Right lobe of liver (tissue), 4 donors: ENCODE results near the gene ZFYVE19.

Source experiments
- CTCF ChIP-seq, 4 donors: fragments of 200-600 bp in 3 of 4; fragments of 450-650 bp in 1 of 4; IDR thresholded peaks; one replicate each; pipeline versions ENCODE4 v1.5.1 to v1.8.0; 2016 to 2022; ENCODE audit warnings: antibody characterized with exemption in 4 of 4, mild to moderate bottlenecking in 2 of 4
- POLR2A ChIP-seq: fragments of 450-650 bp; IDR thresholded peaks from one replicate; pipeline ENCODE4 v1.6.1; 2017; ENCODE audit warnings: antibody characterized with exemption, mild to moderate bottlenecking
- donor health status: DM: no; HTN: no; CAD: no.
- donor health status: DM: no; HTN: no; CAD: no.
- donor health status: DM: no; HTN: yes; CAD: no.

GRCh38 chr15:40831861-40832260 is 25.0 kb downstream of the ZFYVE19 start:
- no peak for TF ChIP-seq CTCF (IDR thresholded peaks at IDR 0.05)
- TF ChIP-seq POLR2A: no peak
